Measurements from ENCODE around the gene PAX5. TPM values are rescaled to one million over a fixed set of nuclear protein-coding genes. Genes with fewer than 3 reads are reported as not detected.

PAX5 gene
- total and polyA plus RNA-seq, 2 donors (not counting 1 experiment from before 2014, with no cell fraction given): 196 to 275 TPM

- peak overlapping the region; percentile 96 for H3K27ac Mint-ChIP-seq
- Histone ChIP-seq H4K20me1 (ENCODE audit: control insufficient read depth, insufficient read depth, low read length, poor library complexity, severe bottlenecking) (peaks cover 95% of the 10 kb centered on the region), H2AFZ (ENCODE audit: insufficient read depth, low read depth, low read length, poor library complexity, severe bottlenecking) (peak overlapping the region; percentile 24), H3K4me2 (replicated peaks; ENCODE audit: low read depth, low read length, poor library complexity, severe bottlenecking) (peak overlapping the region; percentile 88), H3K36me3 (replicated peaks in 1 of 2; ENCODE audit: control extremely low read depth in 1 of 2, control insufficient read depth in 1 of 2, extremely low read depth in 1 of 2, insufficient read depth in 2 of 2, low read length in 1 of 2) (peaks cover 0 to 44% of the 10 kb centered on the region in 2 experiments), H3K79me2 (ENCODE audit: control insufficient read depth, insufficient read depth, low read length) (peaks cover 100% of the 10 kb centered on the region), H3K9ac (ENCODE audit: low read length) (peak overlapping the region; percentile 98), H3K4me1 (ENCODE audit: control insufficient read depth in 2 of 2, insufficient read depth in 2 of 2, low read length in 2 of 2) (peaks cover 66 to 81% of the 10 kb centered on the region in 2 donors), H3K27me3 (replicated peaks in 1 of 4; ENCODE audit: control extremely low read depth in 1 of 4, control insufficient read depth in 3 of 4, insufficient read depth in 4 of 4, low read length in 3 of 4) (no peaks in the 10 kb centered on the region), H3K27ac (ENCODE audit: low read length in 2 of 2) (peak overlapping the region; percentile 64 to 77), H3K9me3 (ENCODE audit: control extremely low read depth in 1 of 3, control insufficient read depth in 2 of 3, insufficient read depth in 1 of 3, low read length in 2 of 3) (no peaks in the 10 kb centered on the region), H3K4me3 (ENCODE audit: control extremely low read depth in 1 of 5, extremely low read depth in 1 of 5, insufficient read depth in 1 of 5, low read depth in 2 of 5, low read length in 4 of 5) (peak overlapping the region; percentile 58 to 84 (median 76))
- H3K4me1 Mint-ChIP-seq: peaks cover 78% of the 10 kb centered on the region
- H3K27me3 Mint-ChIP-seq: no peaks in the 10 kb centered on the region
- no peaks in the 10 kb centered on the region for H3K9me3 Mint-ChIP-seq (ENCODE audit: insufficient read depth)
- CTCF ChIA-PET: interaction anchor here (0.7 to 9.1 kb wide), 15 partner anchors 10 to 380 kb away, joined by 3 to 162 read pairs (median 4); no protein-coding TSS in a partner anchor
- POLR2A ChIA-PET: interaction anchor here (0.6 to 6.4 kb wide), 20 partner anchors 9 to 371 kb away, joined by 3 to 59 read pairs (median 5); partner anchors contain the start of genes PAX5 and ZCCHC7
- DNase-seq: no peak
- intact Hi-C loops (cut with micrococcal nuclease): loop anchor here (1.0 to 5.0 kb wide), 6 partner anchors 9 to 440 kb away; partner anchors contain the start of gene ZBTB5
- ATAC-seq (ENCODE audit: low read depth): peak; percentile 3
- H3K4me3 Mint-ChIP-seq: peak overlapping the region; percentile 89
- TF ChIP-seq CTCF (IDR thresholded peaks at IDR 0.05): no peak
- TF ChIP-seq EZH2 (IDR thresholded peaks at IDR 0.05; ENCODE audit: borderline replicate concordance, insufficient read depth, low read depth, low read length, poor library complexity, severe bottlenecking): no peak
- WGBS (ENCODE audit: insufficient coverage): under 1% methylated on average over 56 of the region's 56 CpGs
These were observed 7.0 kb downstream of the PAX5 start for GRCh38 chr9:37026931-37027581.

All from B cell (primary cell).